Measurements from ENCODE around the gene HSPA4. TPM values are rescaled to one million over a fixed set of nuclear protein-coding genes. Genes with fewer than 3 reads are reported as not detected.

HSPA4 gene
- total and polyA plus RNA-seq, 2 of the 4 experiments (the other 2 are of a cell fraction) = 34.9 to 120 TPM

DNA sequence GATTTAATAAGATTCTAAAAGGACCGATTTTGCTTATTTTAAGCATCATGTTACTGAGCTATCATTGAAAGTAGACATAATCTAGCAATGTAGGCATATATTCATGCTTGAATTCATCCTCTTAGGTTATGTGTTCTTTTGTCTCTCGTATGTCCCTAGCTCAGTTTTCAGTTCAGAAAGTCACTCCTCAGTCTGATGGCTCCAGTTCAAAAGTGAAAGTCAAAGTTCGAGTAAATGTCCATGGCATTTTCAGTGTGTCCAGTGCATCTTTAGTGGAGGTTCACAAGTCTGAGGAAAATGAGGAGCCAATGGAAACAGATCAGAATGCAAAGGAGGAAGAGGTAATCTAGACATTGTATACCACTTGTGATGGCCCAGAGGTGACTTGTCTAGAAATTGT, 39.2 kb downstream of the HSPA4 start:
- H3K79me1 ChIP-seq (ENCODE audit: low read depth in 1 of 2, low read length in 2 of 2) = peaks cover 15 to 20% of the 10 kb centered on the region in 2 experiments
- no peak for TF ChIP-seq MAZ (IDR thresholded peaks at IDR 0.05; ENCODE audit: borderline replicate concordance, low read depth, low read length)
- TF ChIP-seq POLR2A (IDR thresholded peaks at IDR 0.05; ENCODE audit: low read depth, low read length) = no peak
- no peak for TF ChIP-seq BHLHE40 (IDR thresholded peaks at IDR 0.05; ENCODE audit: low read depth, low read length)
- no peak for TF ChIP-seq MXI1 (IDR thresholded peaks at IDR 0.05; ENCODE audit: borderline replicate concordance, low read depth, low read length)
- TF ChIP-seq CHD1 (IDR thresholded peaks at IDR 0.05; ENCODE audit: low read depth, low read length) = no peak
- TF ChIP-seq, protein P1, sequence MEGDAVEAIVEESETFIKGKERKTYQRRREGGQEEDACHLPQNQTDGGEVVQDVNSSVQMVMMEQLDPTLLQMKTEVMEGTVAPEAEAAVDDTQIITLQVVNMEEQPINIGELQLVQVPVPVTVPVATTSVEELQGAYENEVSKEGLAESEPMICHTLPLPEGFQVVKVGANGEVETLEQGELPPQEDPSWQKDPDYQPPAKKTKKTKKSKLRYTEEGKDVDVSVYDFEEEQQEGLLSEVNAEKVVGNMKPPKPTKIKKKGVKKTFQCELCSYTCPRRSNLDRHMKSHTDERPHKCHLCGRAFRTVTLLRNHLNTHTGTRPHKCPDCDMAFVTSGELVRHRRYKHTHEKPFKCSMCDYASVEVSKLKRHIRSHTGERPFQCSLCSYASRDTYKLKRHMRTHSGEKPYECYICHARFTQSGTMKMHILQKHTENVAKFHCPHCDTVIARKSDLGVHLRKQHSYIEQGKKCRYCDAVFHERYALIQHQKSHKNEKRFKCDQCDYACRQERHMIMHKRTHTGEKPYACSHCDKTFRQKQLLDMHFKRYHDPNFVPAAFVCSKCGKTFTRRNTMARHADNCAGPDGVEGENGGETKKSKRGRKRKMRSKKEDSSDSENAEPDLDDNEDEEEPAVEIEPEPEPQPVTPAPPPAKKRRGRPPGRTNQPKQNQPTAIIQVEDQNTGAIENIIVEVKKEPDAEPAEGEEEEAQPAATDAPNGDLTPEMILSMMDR (conservative IDR thresholded peaks at IDR 0.05; ENCODE audit: low read depth, low read length) = no peak
- TF ChIP-seq, protein P2, sequence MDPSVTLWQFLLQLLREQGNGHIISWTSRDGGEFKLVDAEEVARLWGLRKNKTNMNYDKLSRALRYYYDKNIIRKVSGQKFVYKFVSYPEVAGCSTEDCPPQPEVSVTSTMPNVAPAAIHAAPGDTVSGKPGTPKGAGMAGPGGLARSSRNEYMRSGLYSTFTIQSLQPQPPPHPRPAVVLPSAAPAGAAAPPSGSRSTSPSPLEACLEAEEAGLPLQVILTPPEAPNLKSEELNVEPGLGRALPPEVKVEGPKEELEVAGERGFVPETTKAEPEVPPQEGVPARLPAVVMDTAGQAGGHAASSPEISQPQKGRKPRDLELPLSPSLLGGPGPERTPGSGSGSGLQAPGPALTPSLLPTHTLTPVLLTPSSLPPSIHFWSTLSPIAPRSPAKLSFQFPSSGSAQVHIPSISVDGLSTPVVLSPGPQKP (IDR thresholded peaks at IDR 0.05; ENCODE audit: borderline replicate concordance, low read depth, low read length) = no peak
- TF ChIP-seq RAD21 (IDR thresholded peaks at IDR 0.05; ENCODE audit: low read length) = no peak
- TF ChIP-seq NFE2L2 (IDR thresholded peaks at IDR 0.05; ENCODE audit: low read depth, low read length) = no peak
- TF ChIP-seq, protein P3, sequence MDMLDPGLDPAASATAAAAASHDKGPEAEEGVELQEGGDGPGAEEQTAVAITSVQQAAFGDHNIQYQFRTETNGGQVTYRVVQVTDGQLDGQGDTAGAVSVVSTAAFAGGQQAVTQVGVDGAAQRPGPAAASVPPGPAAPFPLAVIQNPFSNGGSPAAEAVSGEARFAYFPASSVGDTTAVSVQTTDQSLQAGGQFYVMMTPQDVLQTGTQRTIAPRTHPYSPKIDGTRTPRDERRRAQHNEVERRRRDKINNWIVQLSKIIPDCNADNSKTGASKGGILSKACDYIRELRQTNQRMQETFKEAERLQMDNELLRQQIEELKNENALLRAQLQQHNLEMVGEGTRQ (IDR thresholded peaks at IDR 0.05; ENCODE audit: low read depth, low read length) = no peak
- TF ChIP-seq CEBPB (IDR thresholded peaks at IDR 0.05; ENCODE audit: low read depth, low read length) = no peak
- TF ChIP-seq FOS (IDR thresholded peaks at IDR 0.05; ENCODE audit: low read depth, low read length) = no peak
- no peak for TF ChIP-seq SMC3 (IDR thresholded peaks at IDR 0.05; ENCODE audit: low read depth, low read length)
- TF ChIP-seq RFX5 (IDR thresholded peaks at IDR 0.05; ENCODE audit: low read depth, low read length) = no peak
- TF ChIP-seq RCOR1 (IDR thresholded peaks at IDR 0.05; ENCODE audit: insufficient replicate concordance, low read length) = no peak
- H3K4ac ChIP-seq (ENCODE audit: low read depth, low read length) = no peak overlapping the region
- H2AK5ac ChIP-seq (ENCODE audit: low read depth, low read length) = no peak overlapping the region
- H2BK5ac ChIP-seq (ENCODE audit: low read depth, low read length, poor library complexity, severe bottlenecking) = no peak overlapping the region
- CTCF ChIA-PET = no interaction called here
- H3K4me2 ChIP-seq (ENCODE audit: low read depth, low read length) = no peak overlapping the region
- H3K27ac ChIP-seq (ENCODE audit: insufficient read depth, low read length) = no peak overlapping the region
- no peak overlapping the region for H4K91ac ChIP-seq (ENCODE audit: insufficient read depth, low read depth, low read length)
- no CpG with 5 or more reads among the region's 3 CpGs for WGBS, 2 experiments (ENCODE audit: extremely low coverage in 2 of 2, insufficient read length in 1 of 2)
- H3K14ac ChIP-seq (replicated peaks; ENCODE audit: low read depth, low read length) = no peak overlapping the region
- H2AK9ac ChIP-seq (replicated peaks; ENCODE audit: low read depth, low read length, poor library complexity) = no peak overlapping the region
- no peaks in the 10 kb centered on the region for H3K9me3 ChIP-seq (ENCODE audit: control insufficient read depth, insufficient read depth, low read length)
- no TSS peak for BruUV-seq (replicated peaks)
- H4K5ac ChIP-seq (ENCODE audit: low read depth, low read length) = no peak overlapping the region
- intact Hi-C loops (cut with micrococcal nuclease) = no loop called here
- dilution Hi-C loops (cut with HindIII; ENCODE audit: low sequenced_read_pairs, unreplicated experiment) = no loop called here
- H3K9ac ChIP-seq (ENCODE audit: low read depth, low read length) = no peak overlapping the region
- no peak overlapping the region for H3K4me3 ChIP-seq (ENCODE audit: insufficient read depth, low read depth, low read length)
- no peak overlapping the region for H2BK15ac ChIP-seq (ENCODE audit: low read depth, low read length)
- no peaks in the 10 kb centered on the region for H3K27me3 ChIP-seq (ENCODE audit: control insufficient read depth, insufficient read depth, low read length)
- in situ Hi-C loops (cut with MboI; ENCODE audit: low sequenced_read_pairs) = no loop called here
- H2AFZ ChIP-seq (replicated peaks; ENCODE audit: low read length, poor library complexity) = no peak overlapping the region
- H3K23ac ChIP-seq (ENCODE audit: low read depth, low read length) = no peak overlapping the region
- no peak overlapping the region for H2BK20ac ChIP-seq (ENCODE audit: low read depth, low read length)
- H3K36me3 ChIP-seq (ENCODE audit: control insufficient read depth, insufficient read depth, low read length) = peaks cover 41% of the 10 kb centered on the region
- H4K20me1 ChIP-seq (ENCODE audit: insufficient read depth, low read length) = peaks cover 4% of the 10 kb centered on the region; the same call in 1 of the 2 replicates
- POLR2A ChIA-PET (ENCODE audit: unreplicated experiment) = no interaction called here
- DNase-seq (no peak), ATAC-seq (ENCODE audit: low read depth) (no peak)
- H4K8ac ChIP-seq (ENCODE audit: low read depth in 2 of 2, low read length in 2 of 2) = no peak overlapping the region
- no peak overlapping the region for H3K56ac ChIP-seq (ENCODE audit: extremely low read depth, insufficient read depth, low read length)
- H3K4me1 ChIP-seq (ENCODE audit: control insufficient read depth, insufficient read depth, low read length) = no peaks in the 10 kb centered on the region
- no peak overlapping the region for H2BK120ac ChIP-seq (ENCODE audit: low read depth, low read length)
- H3K9me1 ChIP-seq (ENCODE audit: insufficient read depth, low read length) = no peaks in the 10 kb centered on the region; the same call in 1 of the 2 replicates
- H3K18ac ChIP-seq (ENCODE audit: low read depth, low read length) = no peak overlapping the region
